Smooth muscle cell (in vitro differentiated cells): Measurements from ENCODE around the gene SPINK2. TPM values are rescaled to one million over a fixed set of nuclear protein-coding genes. Genes with fewer than 3 reads are reported as not detected.

ENCODE experiments used
- DNase-seq: peaks from one replicate; lab custom pipeline; 2025; ENCODE audit not compliant: unreplicated experiment; lab: John Stamatoyannopoulos, UW
- H2AFZ ChIP-seq: fragments of 200-600 bp; sonication (generic); 2 replicates; pipeline ENCODE4 v1.6.0; 2016; ENCODE audit warnings: antibody characterized with exemption, low read depth, mild to moderate bottlenecking
- H3F3A ChIP-seq: fragments of 200-600 bp; sonication (generic); 2 replicates; pipeline ENCODE4 v1.6.0; 2017; ENCODE audit warnings: antibody characterized with exemption, low read depth
- H3K27ac ChIP-seq: fragments of 200-600 bp; sonication (generic); 2 replicates; pipeline ENCODE4 v1.5.1; 2016; ENCODE audit warnings: low read depth, mild to moderate bottlenecking
- H3K27me3 ChIP-seq: fragments of 200-600 bp; sonication (generic); 2 replicates; pipeline ENCODE4 v1.6.1; 2016; ENCODE audit warnings: low read depth, mild to moderate bottlenecking
- H3K36me3 ChIP-seq: fragments of 200-600 bp; sonication (generic); 2 replicates; pipeline ENCODE4 v1.5.1; 2016; ENCODE audit warnings: low read depth
- H3K4me1 ChIP-seq: fragments of 200-600 bp; sonication (generic); 2 replicates; pipeline ENCODE4 v1.5.1; 2016; ENCODE audit warnings: low read depth
- H3K4me2 ChIP-seq: fragments of 200-600 bp; sonication (generic); 2 replicates; pipeline ENCODE4 v1.6.0; 2016; ENCODE audit warnings: mild to moderate bottlenecking
- H3K4me3 ChIP-seq: fragments of 200-600 bp; sonication (generic); 2 replicates; pipeline ENCODE4 v1.5.1; 2016; ENCODE audit warnings: mild to moderate bottlenecking
- H3K79me2 ChIP-seq: fragments of 200-600 bp; sonication (generic); 2 replicates; pipeline ENCODE4 v1.6.0; 2016; ENCODE audit warnings: low read depth, mild to moderate bottlenecking
- H3K9ac ChIP-seq: fragments of 200-600 bp; sonication (generic); 2 replicates; pipeline ENCODE4 v1.6.0; 2016; ENCODE audit warnings: low read depth
- H3K9me3 ChIP-seq: fragments of 200-600 bp; sonication (generic); replicated peaks from 2 replicates; pipeline ENCODE4 v1.5.1; 2016; ENCODE audit warnings: low read depth
- H4K20me1 ChIP-seq: fragments of 200-600 bp; sonication (generic); 2 replicates; pipeline ENCODE4 v1.6.0; 2016; ENCODE audit warnings: low read depth
- CTCF ChIP-seq: fragments of 200-600 bp; sonication (generic); IDR thresholded peaks from 2 replicates; pipeline ENCODE4 v1.5.1; 2017; ENCODE audit warnings: borderline replicate concordance, mild to moderate bottlenecking, antibody characterized with exemption; ENCODE audit not compliant: insufficient read depth, poor library complexity, severe bottlenecking
- WGBS: methylation state at CpG from one replicate; pipeline ENCODE4 v1.1.7; 2016; ENCODE audit warnings: low lambda C conversion rate; 5-methylcytosine and 5-hydroxymethylcytosine counted together
- polyA plus RNA-seq: library from polyadenylated mRNA; unstranded; fragments of >200 nt; fragmentation: Nextera tagmentation; extraction: Ambion mirVana; gene quantifications from 2 replicates; pipeline ENCODE4 v1.2.1, GENCODE V29; 2016
- total RNA-seq: library from RNA; depleted of rRNA; stranded (reverse); fragments of >200 nt; gene quantifications from 2 replicates; pipeline ENCODE4 v1.2.3, GENCODE V29; 2014

The SPINK2 gene
- total and polyA plus RNA-seq, 2 experiments from 2014 or later: not detected

- no peaks in the 10 kb centered on the region for H4K20me1 ChIP-seq
- peak overlapping the region; percentile 85 for H3K27ac ChIP-seq
- no peaks in the 10 kb centered on the region for H3K36me3 ChIP-seq
- H3F3A ChIP-seq: peaks cover 5% of the 10 kb centered on the region
- H3K9ac ChIP-seq: peak overlapping the region; percentile 71
- no peaks in the 10 kb centered on the region for H3K27me3 ChIP-seq
- H3K4me1 ChIP-seq: no peaks in the 10 kb centered on the region
- peak overlapping the region; percentile 97 for H2AFZ ChIP-seq
- WGBS: 56% methylated on average over 11 of the region's 11 CpGs
- no peaks in the 10 kb centered on the region for H3K9me3 ChIP-seq
- no peak for DNase-seq
- H3K4me3 ChIP-seq: peak overlapping the region; percentile 73
- no peak for TF ChIP-seq CTCF
- H3K4me2 ChIP-seq: peak overlapping the region; percentile 84
- H3K79me2 ChIP-seq: no peaks in the 10 kb centered on the region
These were observed 22.2 kb downstream of the SPINK2 start for GRCh38 chr4:56799161-56799759.

DNA sequence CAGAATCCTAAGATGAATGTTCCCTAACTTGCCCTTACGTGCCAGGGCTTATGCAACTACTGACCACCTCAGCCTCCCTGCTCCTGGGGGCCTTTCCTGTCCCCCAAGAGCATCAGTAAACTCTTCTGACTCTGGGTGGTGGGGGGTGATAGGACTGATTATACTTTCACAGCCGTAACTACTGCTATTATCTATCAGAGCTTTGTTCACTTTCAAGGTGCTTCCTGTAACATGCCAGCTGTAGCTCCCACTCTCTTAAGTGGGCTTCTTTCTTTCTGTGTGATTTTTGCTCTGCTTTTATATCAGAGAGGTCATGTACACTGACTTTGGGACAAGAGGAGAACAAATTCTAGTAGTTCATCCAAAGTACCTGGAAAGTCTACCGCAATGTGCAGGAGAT lies 25.3 kb downstream of the SPINK2 start:
- H3K4me2 ChIP-seq: no peak overlapping the region
- H2AFZ ChIP-seq: no peak overlapping the region
- H3K36me3 ChIP-seq: no peaks in the 10 kb centered on the region
- H3K27ac ChIP-seq: no peak overlapping the region
- TF ChIP-seq CTCF: no peak
- H3F3A ChIP-seq: peaks cover 5% of the 10 kb centered on the region
- no peak overlapping the region for H3K4me3 ChIP-seq
- H3K27me3 ChIP-seq: no peaks in the 10 kb centered on the region
- H3K9me3 ChIP-seq: no peaks in the 10 kb centered on the region
- 89% methylated on average over 3 of the region's 3 CpGs for WGBS
- no peaks in the 10 kb centered on the region for H4K20me1 ChIP-seq
- no peak overlapping the region for H3K9ac ChIP-seq
- no peak for DNase-seq
- no peaks in the 10 kb centered on the region for H3K4me1 ChIP-seq
- no peaks in the 10 kb centered on the region for H3K79me2 ChIP-seq

- DNase-seq: no peak
- Histone ChIP-seq H3K9me3 (no peaks in the 10 kb centered on the region), H3K27me3 (no peaks in the 10 kb centered on the region), H3F3A (peaks cover 4% of the 10 kb centered on the region), H3K27ac (no peak overlapping the region), H3K4me2 (no peak overlapping the region), H3K79me2 (no peaks in the 10 kb centered on the region), H3K4me1 (peaks cover 9% of the 10 kb centered on the region), H4K20me1 (no peaks in the 10 kb centered on the region), H2AFZ (no peak overlapping the region), H3K9ac (no peak overlapping the region), H3K4me3 (no peak overlapping the region), H3K36me3 (no peaks in the 10 kb centered on the region)
- 99% methylated on average over 4 of the region's 4 CpGs for WGBS
- no peak for TF ChIP-seq CTCF
These were observed 30.2 kb downstream of the SPINK2 start for GRCh38 chr4:56791316-56791715.

DNA sequence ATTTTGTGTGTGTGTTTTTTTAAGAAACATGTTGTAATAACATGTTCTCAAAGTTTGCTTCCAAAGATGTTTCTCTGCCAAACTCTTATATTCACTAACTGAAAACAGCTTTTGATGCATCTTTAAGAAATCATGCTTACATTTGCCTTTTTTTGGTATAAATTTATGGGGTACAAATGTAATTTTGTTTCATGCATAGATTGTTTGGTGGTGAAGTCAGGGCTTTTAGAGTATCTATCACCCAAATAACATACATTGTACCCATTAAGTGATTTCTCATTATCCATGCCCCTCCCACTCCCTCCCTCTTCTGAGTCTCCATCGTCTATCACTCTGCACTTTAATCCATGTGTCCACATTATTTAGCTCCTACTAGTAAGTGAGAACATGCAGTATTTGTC lies 30.8 kb downstream of the SPINK2 start:
- H3K27me3 ChIP-seq: no peaks in the 10 kb centered on the region
- no peaks in the 10 kb centered on the region for H4K20me1 ChIP-seq
- H3F3A ChIP-seq: peaks cover 4% of the 10 kb centered on the region
- H3K9ac ChIP-seq: no peak overlapping the region
- WGBS: 22% methylated on average over 1 of the region's 1 CpG
- H2AFZ ChIP-seq: no peak overlapping the region
- H3K79me2 ChIP-seq: no peaks in the 10 kb centered on the region
- H3K4me3 ChIP-seq: no peak overlapping the region
- DNase-seq: no peak
- H3K4me2 ChIP-seq: no peak overlapping the region
- no peak for TF ChIP-seq CTCF
- H3K27ac ChIP-seq: no peak overlapping the region
- H3K4me1 ChIP-seq: peaks cover 9% of the 10 kb centered on the region
- H3K9me3 ChIP-seq: no peaks in the 10 kb centered on the region
- H3K36me3 ChIP-seq: no peaks in the 10 kb centered on the region
